Right cardiac atrium (tissue), 5 donors: Measurements from ENCODE around the gene MTO1. TPM values are rescaled to one million over a fixed set of nuclear protein-coding genes. Genes with fewer than 3 reads are reported as not detected.
A peak's percentile ranks its signal among the peaks of the same experiment; 100 is the strongest.
"Not testable (repeated sequence)": the region's sequence is repeated elsewhere in the genome, so short reads cannot be mapped to it uniquely, and the experiment has no call there.

Experiments used
- ATAC-seq, 2 donors: fragments of 200-7000 bp; cut with Tn5 transposase; one replicate each; pipeline versions ENCODE4 v1.8.0 to v1.9.1; 2020; ENCODE audit warnings: moderate library complexity in 2 of 2, mild to moderate bottlenecking in 1 of 2
- DNase-seq, 3 donors: peaks; one replicate each; pipeline ENCODE4 v3.0.0-alpha.2; 2020
- H3K27ac ChIP-seq: one replicate; pipeline ENCODE4 v1.5.1; 2013; ENCODE audit warnings: mild to moderate bottlenecking, low read length, control low read depth, moderate library complexity
- H3K27me3 ChIP-seq: one replicate; pipeline ENCODE4 v1.6.1; 2013; ENCODE audit not compliant: control insufficient read depth, insufficient read depth
- H3K4me1 ChIP-seq: one replicate; pipeline ENCODE4 v1.6.1; 2013; ENCODE audit warnings: low read length; ENCODE audit not compliant: control insufficient read depth, insufficient read depth
- H3K4me3 ChIP-seq: one replicate; pipeline ENCODE4 v1.5.1; 2013; ENCODE audit warnings: low read length, control low read depth
- H3K9me3 ChIP-seq: one replicate; pipeline ENCODE4 v1.6.1; 2013; ENCODE audit warnings: low read length; ENCODE audit not compliant: control insufficient read depth
- WGBS: extraction: QIAGEN DNeasy Blood & Tissue Kit; methylation state at CpG from one replicate; pipeline ENCODE4 v1.1.7; 2013; 5-methylcytosine and 5-hydroxymethylcytosine counted together
- intact Hi-C, 4 donors: fragments of 100-400 bp; cut with DNase I; formaldehyde crosslinking; loops; one replicate each; pipeline versions ENCODE4 v1.11.0 to v1.14.0; 2022 to 2023
- polyA plus RNA-seq: library from polyadenylated mRNA; stranded (reverse); fragments of 200-250 nt; gene quantifications from one replicate; pipeline ENCODE4 v1.2.3, GENCODE V29; 2013
- total RNA-seq, 4 donors: library from RNA; stranded (reverse); fragmentation: NEBNext Ultra II Directional; extraction: Animal tissue kit (Norgen Biotek cat#: 25700); gene quantifications; one replicate each; pipeline ENCODE4 v1.2.1, GENCODE V29; 2021
- donor health status: healthy with polysubstance abuse.
- donor health status: DM: no; HTN: yes; CAD: no.
- donor health status: DM: no; HTN: no; CAD: no.
- donor health status: DM: no; HTN: yes; CAD: no; lungs with severe emphysema.
- donor health status: DM: yes; HTN: yes; CAD: no.

Gene MTO1
- total and polyA plus RNA-seq, 5 donors: 16.5 to 35.1 (median 27.3) TPM

GRCh38 chr6:73503027-73503772, 41.7 kb downstream of the MTO1 start:
- no peak for ATAC-seq
- WGBS: 67% methylated on average over 2 of the region's 2 CpGs

GRCh38 chr6:73504160-73504559, 42.6 kb downstream of the MTO1 start:
- 86% methylated on average over 2 of the region's 2 CpGs for WGBS
- no peak for DNase-seq
- no peak for ATAC-seq
- Histone ChIP-seq H3K27me3 (no peaks in the 10 kb centered on the region), H3K27ac (no peak overlapping the region), H3K4me1 (no peaks in the 10 kb centered on the region), H3K4me3 (no peak overlapping the region), H3K9me3 (no peaks in the 10 kb centered on the region)
- intact Hi-C loops: no loop called here

More at GRCh38 chr6:73503027-73503772, 41.7 kb downstream of the MTO1 start:
- no peak for DNase-seq
- H3K27ac ChIP-seq: no peak overlapping the region
- no peak overlapping the region for H3K4me3 ChIP-seq
- H3K27me3 ChIP-seq: no peaks in the 10 kb centered on the region
- H3K4me1 ChIP-seq: no peaks in the 10 kb centered on the region
- intact Hi-C loops: no loop called here
- H3K9me3 ChIP-seq: no peaks in the 10 kb centered on the region

GRCh38 chr6:73505142-73505541, 43.6 kb downstream of the MTO1 start:
- ATAC-seq: no peak
- no peak overlapping the region for H3K27ac ChIP-seq
- intact Hi-C loops: no loop called here

GRCh38 chr6:73505705-73506104, 44.2 kb downstream of the MTO1 start:
- DNase-seq, H3K9me3 ChIP-seq, H3K27me3 ChIP-seq, H3K27ac ChIP-seq, H3K4me1 ChIP-seq, ATAC-seq, intact Hi-C loops, H3K4me3 ChIP-seq: not testable (repeated sequence)
- WGBS: 95% methylated on average over 8 of the region's 8 CpGs

More at GRCh38 chr6:73505142-73505541, 43.6 kb downstream of the MTO1 start:
- no peaks in the 10 kb centered on the region for H3K4me1 ChIP-seq
- DNase-seq: no peak
- H3K27me3 ChIP-seq: no peaks in the 10 kb centered on the region
- H3K9me3 ChIP-seq: no peaks in the 10 kb centered on the region
- no peak overlapping the region for H3K4me3 ChIP-seq

GRCh38 chr6:73506246-73506645, 44.7 kb downstream of the MTO1 start:
- WGBS: 83% methylated on average over 6 of the region's 6 CpGs
- Histone ChIP-seq H3K4me3 (no peak overlapping the region), H3K4me1 (no peaks in the 10 kb centered on the region), H3K9me3 (no peaks in the 10 kb centered on the region), H3K27me3 (no peaks in the 10 kb centered on the region), H3K27ac (no peak overlapping the region)
- DNase-seq: no peak
- no peak for ATAC-seq
- intact Hi-C loops: no loop called here

- no peaks in the 10 kb centered on the region for H3K4me1 ChIP-seq
- H3K27ac ChIP-seq: no peak overlapping the region
- H3K27me3 ChIP-seq: no peaks in the 10 kb centered on the region
- H3K9me3 ChIP-seq: no peaks in the 10 kb centered on the region
- DNase-seq (no peak), ATAC-seq (no peak)
- intact Hi-C loops: no loop called here
- WGBS: 59% methylated on average over 1 of the region's 1 CpG
- no peak overlapping the region for H3K4me3 ChIP-seq
Measured at GRCh38 chr6:73508776-73509175, 47.2 kb downstream of the MTO1 start.

GRCh38 chr6:73509851-73510250, 48.3 kb downstream of the MTO1 start:
- Histone ChIP-seq H3K27ac (no peak overlapping the region), H3K4me3 (no peak overlapping the region), H3K9me3 (no peaks in the 10 kb centered on the region), H3K4me1 (no peaks in the 10 kb centered on the region), H3K27me3 (no peaks in the 10 kb centered on the region)
- ATAC-seq: no peak
- WGBS: 90% methylated on average over 1 of the region's 1 CpG
- intact Hi-C loops: loop anchor here in 1 of 4 donors (10.0 kb wide), 1 partner anchor 95 kb away; no protein-coding TSS in a partner anchor
- DNase-seq: no peak

- H3K4me1 ChIP-seq: no peaks in the 10 kb centered on the region
- no peaks in the 10 kb centered on the region for H3K27me3 ChIP-seq
- ATAC-seq (no peak), DNase-seq (no peak)
- no peak overlapping the region for H3K27ac ChIP-seq
- intact Hi-C loops: loop anchor here in 1 of 4 donors (10.0 kb wide), 1 partner anchor 93 kb away; no protein-coding TSS in a partner anchor
- 93% methylated on average over 7 of the region's 7 CpGs for WGBS
- H3K4me3 ChIP-seq: no peak overlapping the region
- H3K9me3 ChIP-seq: no peaks in the 10 kb centered on the region
Measured at GRCh38 chr6:73511796-73512195, 50.3 kb downstream of the MTO1 start.

GRCh38 chr6:73513496-73513854, 51.9 kb downstream of the MTO1 start:
- H3K9me3 ChIP-seq: no peaks in the 10 kb centered on the region
- intact Hi-C loops: loop anchor here in 1 of 4 donors (10.0 kb wide), 1 partner anchor 91 kb away; no protein-coding TSS in a partner anchor
- DNase-seq: no peak
- no peaks in the 10 kb centered on the region for H3K27me3 ChIP-seq
- WGBS: 70% methylated on average over 3 of the region's 3 CpGs
- H3K27ac ChIP-seq: no peak overlapping the region
- no peak for ATAC-seq
- H3K4me3 ChIP-seq: no peak overlapping the region
- no peaks in the 10 kb centered on the region for H3K4me1 ChIP-seq

- intact Hi-C loops: loop anchor here (2.0 to 10.0 kb wide), 5 partner anchors 90 to 138 kb away; partner anchors contain the start of gene SLC17A5 (in 1 of the 4)
- no peak overlapping the region for H3K27ac ChIP-seq
- no peaks in the 10 kb centered on the region for H3K4me1 ChIP-seq
- ATAC-seq (peak in 1 of 2 donors; percentile 1), DNase-seq (no peak)
- WGBS: 53% methylated on average over 3 of the region's 3 CpGs
- no peaks in the 10 kb centered on the region for H3K27me3 ChIP-seq
- H3K4me3 ChIP-seq: no peak overlapping the region
- H3K9me3 ChIP-seq: no peaks in the 10 kb centered on the region
Measured at GRCh38 chr6:73514746-73515110, 53.2 kb downstream of the MTO1 start.

GRCh38 chr6:73515204-73515655, 53.7 kb downstream of the MTO1 start:
- Histone ChIP-seq H3K4me3 (no peak overlapping the region), H3K4me1 (no peaks in the 10 kb centered on the region), H3K27ac (peak overlapping the region; percentile 12), H3K27me3 (no peaks in the 10 kb centered on the region), H3K9me3 (no peaks in the 10 kb centered on the region)
- WGBS: 39% methylated on average over 4 of the region's 4 CpGs
- intact Hi-C loops: loop anchor here (2.0 to 10.0 kb wide), 5 partner anchors 90 to 137 kb away; partner anchors contain the start of gene SLC17A5 (in 1 of the 4)
- ATAC-seq: peak in 1 of 2 donors; percentile 7
- no peak for DNase-seq
